Astrocyte (in vitro differentiated cells and primary cell): ENCODE data around the gene CUL1. TPM values are rescaled to one million over a fixed set of nuclear protein-coding genes. Genes with fewer than 3 reads are reported as not detected.

ENCODE experiments used
- DNase-seq: peaks from one replicate; pipeline ENCODE4 v3.0.0-alpha.2; 2010; ENCODE audit warnings: low read depth
- FAIRE-seq: peaks from 2 replicates; lab custom pipeline; 2011; peaks lifted over from hg19 to GRCh38; lab: Jason Lieb, UNC
- H2AFZ ChIP-seq: 2 replicates; pipeline ENCODE4 v1.6.0; 2012; ENCODE audit warnings: low read depth, low read length, inconsistent platforms
- H3K27ac ChIP-seq: 2 replicates; pipeline ENCODE4 v1.5.1; 2011; ENCODE audit warnings: low read depth, low read length, inconsistent platforms
- H3K27me3 ChIP-seq: 2 replicates; pipeline ENCODE4 v1.6.0; 2011; ENCODE audit warnings: low read length, inconsistent platforms; ENCODE audit not compliant: insufficient read depth
- H3K36me3 ChIP-seq: 2 replicates; pipeline ENCODE4 v1.5.1; 2011; ENCODE audit warnings: low read length, inconsistent platforms; ENCODE audit not compliant: insufficient read depth
- H3K4me1 ChIP-seq: 2 replicates; pipeline ENCODE4 v1.5.1; 2011; ENCODE audit warnings: low read length, inconsistent platforms; ENCODE audit not compliant: insufficient read depth
- H3K4me2 ChIP-seq: 2 replicates; pipeline ENCODE4 v1.6.0; 2012; ENCODE audit warnings: low read length, inconsistent platforms
- H3K4me3 ChIP-seq: 2 replicates; pipeline ENCODE4 v1.5.1; 2011; ENCODE audit warnings: low read depth, mild to moderate bottlenecking, low read length, inconsistent platforms; ENCODE audit not compliant: insufficient read depth
- H3K79me2 ChIP-seq: 2 replicates; pipeline ENCODE4 v1.6.0; 2012; ENCODE audit warnings: mild to moderate bottlenecking, low read length, inconsistent platforms; ENCODE audit not compliant: insufficient read depth
- H3K9ac ChIP-seq: 2 replicates; pipeline ENCODE4 v1.6.0; 2012; ENCODE audit warnings: mild to moderate bottlenecking, low read length, inconsistent platforms
- H3K9me3 ChIP-seq: 2 replicates; pipeline ENCODE4 v1.5.1; 2012; ENCODE audit warnings: low read depth, mild to moderate bottlenecking, low read length, inconsistent platforms; ENCODE audit not compliant: insufficient read depth
- H4K20me1 ChIP-seq: 2 replicates; pipeline ENCODE4 v1.6.0; 2012; ENCODE audit warnings: low read length, inconsistent platforms; ENCODE audit not compliant: insufficient read depth
- H3K27ac Mint-ChIP-seq: one replicate; pipeline ENCODE4 v1.8.0; 2021; ENCODE audit warnings: mild to moderate bottlenecking, mixed read lengths; ENCODE audit not compliant: unreplicated experiment
- H3K27me3 Mint-ChIP-seq: one replicate; pipeline ENCODE4 v1.8.0; 2021; ENCODE audit warnings: low read depth, mixed read lengths; ENCODE audit not compliant: unreplicated experiment
- H3K36me3 Mint-ChIP-seq: one replicate; pipeline ENCODE4 v1.8.0; 2021; ENCODE audit warnings: low read depth, mixed read lengths; ENCODE audit not compliant: unreplicated experiment
- H3K4me1 Mint-ChIP-seq: one replicate; pipeline ENCODE4 v1.8.0; 2021; ENCODE audit warnings: low read depth, mixed read lengths; ENCODE audit not compliant: unreplicated experiment
- H3K4me3 Mint-ChIP-seq: one replicate; pipeline ENCODE4 v1.8.0; 2021; ENCODE audit warnings: mild to moderate bottlenecking, moderate library complexity, mixed read lengths; ENCODE audit not compliant: unreplicated experiment
- H3K9me3 Mint-ChIP-seq: one replicate; pipeline ENCODE4 v1.8.0; 2021; ENCODE audit warnings: mild to moderate bottlenecking, mixed read lengths; ENCODE audit not compliant: unreplicated experiment
- CTCF ChIP-seq: IDR thresholded peaks from 2 replicates; pipeline ENCODE4 v1.5.1; 2011; ENCODE audit warnings: low read depth, mild to moderate bottlenecking, inconsistent platforms, low read length, moderate library complexity; ENCODE audit not compliant: insufficient read depth
- EZH2 ChIP-seq: IDR thresholded peaks from 2 replicates; pipeline ENCODE4 v1.6.1; 2012; ENCODE audit warnings: mild to moderate bottlenecking, low read length, inconsistent platforms; ENCODE audit not compliant: insufficient read depth
- total RNA-seq: library from RNA; stranded (reverse); gene quantifications from 2 replicates; pipeline ENCODE4 v1.2.1, GENCODE V29; 2021

Gene CUL1
- total RNA-seq, 1 donor from 2014 or later, result 60.2 TPM

DNA sequence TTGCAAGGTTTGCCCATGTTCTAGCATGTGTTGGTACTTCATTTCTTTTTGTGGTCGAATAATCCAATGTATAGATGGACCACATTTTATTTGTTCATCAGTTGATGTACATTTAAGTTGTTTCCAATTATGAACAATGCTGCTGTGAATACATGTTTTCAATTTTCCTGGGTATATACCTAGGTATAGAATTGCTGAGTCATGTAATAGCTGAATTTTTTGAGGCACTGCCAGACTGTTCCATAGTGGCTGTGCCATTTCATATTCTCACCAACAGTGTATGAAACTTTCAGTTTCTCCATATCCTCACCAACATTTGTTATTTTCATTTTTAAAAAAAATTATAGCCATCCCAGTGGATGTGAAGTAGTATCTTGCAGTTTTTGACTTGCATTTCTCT lies 94.9 kb downstream of the CUL1 start:
- Histone ChIP-seq H4K20me1 (no peaks in the 10 kb centered on the region), H3K4me2 (no peak overlapping the region), H3K9ac (no peak overlapping the region), H3K4me1 (no peaks in the 10 kb centered on the region), H3K79me2 (no peaks in the 10 kb centered on the region), H3K27me3 (no peaks in the 10 kb centered on the region), H2AFZ (no peak overlapping the region), H3K4me3 (no peak overlapping the region), H3K9me3 (peaks cover 2% of the 10 kb centered on the region), H3K36me3 (peaks cover 43% of the 10 kb centered on the region), H3K27ac (no peak overlapping the region)
- TF ChIP-seq CTCF, result no peak
- TF ChIP-seq EZH2, result no peak
- Mint-ChIP-seq H3K4me1 (no peaks in the 10 kb centered on the region), H3K27ac (no peak overlapping the region), H3K27me3 (no peaks in the 10 kb centered on the region), H3K4me3 (no peak overlapping the region), H3K9me3 (no peaks in the 10 kb centered on the region), H3K36me3 (peaks cover 12% of the 10 kb centered on the region)
- no peak for FAIRE-seq
- DNase-seq, result no peak

GRCh38 chr7:148794476-148794875 lies 95.8 kb downstream of the CUL1 start:
- peak; percentile 9 for FAIRE-seq
- peaks cover 47% of the 10 kb centered on the region for H3K36me3 ChIP-seq

GRCh38 chr7:148796841-148797240 lies 98.1 kb downstream of the CUL1 start:
- TF ChIP-seq EZH2, result no peak
- no peak for TF ChIP-seq CTCF
- H4K20me1 ChIP-seq, result no peaks in the 10 kb centered on the region
- FAIRE-seq, result no peak
- H3K4me3 ChIP-seq, result no peak overlapping the region
- Mint-ChIP-seq H3K27me3 (no peaks in the 10 kb centered on the region), H3K4me1 (no peaks in the 10 kb centered on the region), H3K4me3 (no peak overlapping the region), H3K9me3 (no peaks in the 10 kb centered on the region), H3K27ac (no peak overlapping the region), H3K36me3 (peaks cover 18% of the 10 kb centered on the region)
- no peaks in the 10 kb centered on the region for H3K27me3 ChIP-seq
- peaks cover 43% of the 10 kb centered on the region for H3K36me3 ChIP-seq
- H3K27ac ChIP-seq, result no peak overlapping the region
- H3K79me2 ChIP-seq, result no peaks in the 10 kb centered on the region
- H3K9ac ChIP-seq, result no peak overlapping the region
- peaks cover 2% of the 10 kb centered on the region for H3K9me3 ChIP-seq
- no peaks in the 10 kb centered on the region for H3K4me1 ChIP-seq
- no peak for DNase-seq
- H2AFZ ChIP-seq, result no peak overlapping the region
- H3K4me2 ChIP-seq, result no peak overlapping the region

More at GRCh38 chr7:148794476-148794875, 95.8 kb downstream of the CUL1 start:
- Mint-ChIP-seq H3K27me3 (no peaks in the 10 kb centered on the region), H3K9me3 (no peaks in the 10 kb centered on the region), H3K4me1 (no peaks in the 10 kb centered on the region), H3K4me3 (no peak overlapping the region), H3K27ac (no peak overlapping the region), H3K36me3 (peaks cover 14% of the 10 kb centered on the region)
- DNase-seq, result no peak
- no peaks in the 10 kb centered on the region for H3K4me1 ChIP-seq
- no peak overlapping the region for H3K27ac ChIP-seq
- H3K79me2 ChIP-seq, result no peaks in the 10 kb centered on the region
- no peak overlapping the region for H3K9ac ChIP-seq
- TF ChIP-seq EZH2, result no peak
- H3K4me2 ChIP-seq, result no peak overlapping the region
- no peaks in the 10 kb centered on the region for H4K20me1 ChIP-seq
- no peak overlapping the region for H2AFZ ChIP-seq
- H3K9me3 ChIP-seq, result peaks cover 2% of the 10 kb centered on the region
- no peaks in the 10 kb centered on the region for H3K27me3 ChIP-seq
- no peak overlapping the region for H3K4me3 ChIP-seq
